ENCODE data around the gene ATAD2B.
"Not testable (repeated sequence)": the region's sequence is repeated elsewhere in the genome, so short reads cannot be mapped to it uniquely, and the experiment has no call there.

The ATAD2B gene

DNA sequence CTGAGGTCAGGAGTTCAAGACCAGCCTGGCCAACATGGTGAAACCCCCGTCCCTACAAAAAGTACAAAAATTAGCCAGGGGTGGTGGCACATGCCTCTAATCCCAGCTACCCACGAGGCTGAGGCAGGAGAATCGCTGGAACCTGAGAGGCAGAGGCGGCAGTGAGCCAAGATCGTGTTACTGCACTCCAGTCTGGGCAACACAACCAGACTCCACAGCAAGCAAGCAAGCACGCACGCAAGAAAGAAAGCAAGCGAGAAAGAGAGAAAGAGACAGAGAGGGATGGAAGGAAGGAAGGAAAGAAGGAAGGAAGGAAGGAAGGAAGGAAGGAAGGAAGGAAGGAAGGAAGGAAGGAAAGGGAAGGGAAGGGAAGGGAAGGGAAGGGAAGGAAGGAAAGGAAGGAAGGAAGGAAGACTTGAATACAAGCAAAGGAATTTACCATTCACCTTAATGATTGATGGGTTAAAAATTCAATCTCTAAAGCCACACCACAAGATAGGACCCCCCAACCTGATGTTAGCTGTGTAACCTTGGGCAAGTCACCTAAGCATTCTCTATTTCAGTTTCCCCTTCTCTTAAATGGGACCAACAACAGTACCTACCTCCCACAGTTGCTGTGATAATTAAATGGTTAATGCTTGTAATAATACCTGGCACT lies 181.7 kb downstream of the ATAD2B start:
- no peaks in the 10 kb centered on the region for H3K4me1 Mint-ChIP-seq (ENCODE audit: low read depth)
- peaks cover 4% of the 10 kb centered on the region for H3K36me3 Mint-ChIP-seq (ENCODE audit: low read depth)
- H3K27ac Mint-ChIP-seq = no peak overlapping the region

DNA sequence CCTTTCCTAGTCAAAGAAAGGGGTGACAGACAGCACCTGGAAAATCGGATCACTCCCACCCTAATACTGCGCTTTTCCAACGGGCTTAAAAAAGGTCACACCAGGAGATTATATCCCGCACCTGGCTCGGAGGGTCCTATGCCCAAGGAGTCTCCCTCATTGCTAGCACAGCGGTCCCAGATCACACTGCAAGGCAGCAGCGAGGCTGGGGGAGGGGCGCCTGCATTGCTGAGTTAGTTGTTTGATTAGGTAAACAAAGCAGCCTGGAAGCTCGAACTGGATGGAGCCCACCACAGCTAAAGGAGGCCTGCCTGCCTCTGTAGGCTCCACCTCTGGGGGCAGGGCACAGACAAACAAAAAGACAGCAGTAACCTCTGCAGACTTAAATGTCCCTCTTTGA lies 190.1 kb downstream of the ATAD2B start:
- not testable (repeated sequence) for H3K4me1 Mint-ChIP-seq (ENCODE audit: low read depth); H3K27ac Mint-ChIP-seq; H3K4me3 Mint-ChIP-seq; H3K9me3 Mint-ChIP-seq; H3K27me3 Mint-ChIP-seq (ENCODE audit: low read depth)
- peaks cover 18% of the 10 kb centered on the region for H3K36me3 Mint-ChIP-seq (ENCODE audit: low read depth)

More for the DNA sequence above, 181.7 kb downstream of the ATAD2B start:
- H3K27me3 Mint-ChIP-seq (ENCODE audit: low read depth) = no peaks in the 10 kb centered on the region
- H3K9me3 Mint-ChIP-seq = no peaks in the 10 kb centered on the region
- H3K4me3 Mint-ChIP-seq = no peak overlapping the region

DNA sequence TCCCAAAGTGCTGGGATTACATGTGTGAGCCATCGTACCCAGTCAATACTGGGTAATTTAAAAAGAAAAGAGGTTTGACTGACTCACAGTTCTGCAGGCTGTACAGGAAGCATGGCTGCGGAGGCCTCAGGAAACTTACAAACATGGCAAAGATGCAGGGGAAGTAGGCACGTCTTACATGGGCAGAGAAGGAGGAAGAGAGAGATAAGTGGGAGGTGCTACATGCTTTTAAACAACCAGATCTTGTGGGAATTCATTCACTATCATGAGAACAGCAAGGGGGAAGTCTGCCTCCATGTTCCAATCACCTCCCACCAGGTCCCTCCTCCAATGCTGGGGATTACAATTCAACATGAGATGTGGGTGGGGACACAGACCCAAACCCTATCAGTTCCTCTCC lies 192.5 kb downstream of the ATAD2B start:
- Mint-ChIP-seq H3K36me3 (ENCODE audit: low read depth) (peaks cover 19% of the 10 kb centered on the region), H3K27me3 (ENCODE audit: low read depth) (no peaks in the 10 kb centered on the region), H3K27ac (no peak overlapping the region), H3K9me3 (no peaks in the 10 kb centered on the region), H3K4me1 (ENCODE audit: low read depth) (no peaks in the 10 kb centered on the region), H3K4me3 (no peak overlapping the region)

DNA sequence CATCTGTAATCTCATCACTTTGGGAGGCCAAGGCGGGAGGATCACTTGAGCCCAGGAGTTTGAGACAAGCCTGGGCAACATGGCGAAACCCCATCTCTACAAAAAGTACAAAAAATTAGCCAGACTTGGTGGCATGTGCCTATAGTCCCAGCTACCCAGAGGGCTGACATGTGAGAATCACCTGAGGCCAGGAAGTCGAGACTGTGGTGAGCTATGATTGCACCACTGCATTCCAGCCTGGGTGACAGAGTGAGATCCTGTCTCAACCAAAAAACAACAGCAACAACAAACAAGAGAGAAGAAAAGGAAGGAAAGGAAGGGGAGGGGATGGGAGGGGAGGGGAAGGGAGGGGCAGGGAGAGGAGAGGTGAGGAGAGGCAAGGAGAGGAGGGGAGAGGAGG lies 203.9 kb downstream of the ATAD2B start:
- Mint-ChIP-seq H3K9me3 (peaks cover 21% of the 10 kb centered on the region), H3K36me3 (ENCODE audit: low read depth) (peaks cover 33% of the 10 kb centered on the region)
- H3K27me3 Mint-ChIP-seq (ENCODE audit: low read depth); H3K27ac Mint-ChIP-seq; H3K4me3 Mint-ChIP-seq; H3K4me1 Mint-ChIP-seq (ENCODE audit: low read depth): not testable (repeated sequence)

DNA sequence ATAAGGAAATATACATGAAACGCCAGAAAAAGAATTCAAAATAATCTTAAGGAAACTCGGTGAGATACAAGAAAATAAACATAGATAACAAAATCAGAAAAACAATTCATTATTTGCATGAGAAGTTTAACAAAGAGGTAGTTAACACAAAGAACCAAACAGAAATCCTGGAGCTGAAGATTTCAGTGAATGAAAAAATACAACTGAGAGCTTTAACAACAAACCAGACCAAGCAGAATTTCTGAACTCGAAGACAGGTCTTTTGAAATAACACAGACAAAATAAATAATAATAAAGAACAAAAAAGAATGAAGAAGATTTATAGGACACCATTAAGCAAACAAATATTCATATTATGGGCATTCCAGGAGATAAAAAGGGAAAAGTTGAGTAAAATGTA lies 204.7 kb downstream of the ATAD2B start:
- H3K27me3 Mint-ChIP-seq (ENCODE audit: low read depth) = no peaks in the 10 kb centered on the region
- peaks cover 21% of the 10 kb centered on the region for H3K9me3 Mint-ChIP-seq
- H3K27ac Mint-ChIP-seq = no peak overlapping the region

DNA sequence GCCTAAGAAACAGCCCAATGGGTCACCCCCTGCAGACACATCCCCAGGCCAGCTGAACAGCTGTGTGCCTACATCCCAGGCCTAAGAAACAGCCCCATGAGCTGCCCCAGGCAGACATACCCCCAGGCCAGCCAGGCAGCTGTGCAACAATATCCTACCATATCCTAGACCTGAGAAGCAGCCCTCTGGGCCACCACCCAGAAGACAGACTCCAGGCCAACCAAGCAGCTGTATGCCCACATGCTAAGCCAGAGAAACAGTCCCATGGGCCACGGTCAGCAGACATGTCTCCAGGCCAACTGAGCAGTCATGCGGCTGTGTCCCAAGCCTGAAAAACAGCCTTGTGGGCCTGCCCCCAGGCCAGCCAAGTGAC lies 205.5 kb downstream of the ATAD2B start:
- Mint-ChIP-seq H3K4me3 (no peak overlapping the region), H3K36me3 (ENCODE audit: low read depth) (peaks cover 32% of the 10 kb centered on the region), H3K4me1 (ENCODE audit: low read depth) (no peaks in the 10 kb centered on the region), H3K27ac (no peak overlapping the region), H3K9me3 (peaks cover 21% of the 10 kb centered on the region), H3K27me3 (ENCODE audit: low read depth) (no peaks in the 10 kb centered on the region)

More for the DNA sequence above, 204.7 kb downstream of the ATAD2B start:
- H3K36me3 Mint-ChIP-seq (ENCODE audit: low read depth) = peaks cover 33% of the 10 kb centered on the region
- no peaks in the 10 kb centered on the region for H3K4me1 Mint-ChIP-seq (ENCODE audit: low read depth)
- H3K4me3 Mint-ChIP-seq = no peak overlapping the region

DNA sequence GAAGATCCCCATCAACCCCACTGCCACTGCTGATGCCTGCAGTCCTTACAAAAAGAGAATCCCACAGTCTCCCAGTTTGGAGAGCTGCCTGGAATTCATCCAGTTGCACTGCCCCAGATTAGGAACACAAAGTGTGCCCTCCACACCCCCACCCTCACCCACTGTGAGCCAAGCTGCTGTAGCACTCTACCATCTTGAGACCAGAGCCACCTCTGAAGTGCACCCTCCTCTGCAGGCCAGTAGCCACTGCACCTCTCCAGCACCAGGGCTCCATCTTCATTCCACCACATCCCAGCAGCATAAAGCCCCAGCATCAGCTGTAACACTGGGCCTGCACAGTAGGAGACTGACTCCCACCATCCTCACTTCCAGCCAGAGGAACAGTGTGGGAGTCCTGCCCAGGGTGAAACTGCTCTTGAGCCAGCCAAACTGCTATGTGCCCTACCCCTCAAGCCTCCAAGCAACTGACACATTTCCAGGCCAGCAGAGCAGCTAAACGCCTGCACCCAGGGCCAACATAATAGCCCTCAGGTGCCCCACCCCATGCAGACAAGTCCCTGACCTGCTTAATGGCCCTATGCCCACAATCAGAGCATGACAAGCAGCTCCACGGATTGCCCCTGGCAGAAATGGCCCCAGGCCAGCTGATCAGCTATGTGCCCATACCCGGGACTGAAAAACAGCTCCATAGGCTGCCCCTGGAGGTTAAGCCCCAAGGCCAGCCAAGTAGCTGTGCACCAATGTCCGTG lies 206.0 kb downstream of the ATAD2B start:
- Mint-ChIP-seq H3K4me3 (no peak overlapping the region), H3K9me3 (peaks cover 21% of the 10 kb centered on the region), H3K27me3 (ENCODE audit: low read depth) (no peaks in the 10 kb centered on the region), H3K27ac (no peak overlapping the region), H3K36me3 (ENCODE audit: low read depth) (peaks cover 30% of the 10 kb centered on the region), H3K4me1 (ENCODE audit: low read depth) (no peaks in the 10 kb centered on the region)

DNA sequence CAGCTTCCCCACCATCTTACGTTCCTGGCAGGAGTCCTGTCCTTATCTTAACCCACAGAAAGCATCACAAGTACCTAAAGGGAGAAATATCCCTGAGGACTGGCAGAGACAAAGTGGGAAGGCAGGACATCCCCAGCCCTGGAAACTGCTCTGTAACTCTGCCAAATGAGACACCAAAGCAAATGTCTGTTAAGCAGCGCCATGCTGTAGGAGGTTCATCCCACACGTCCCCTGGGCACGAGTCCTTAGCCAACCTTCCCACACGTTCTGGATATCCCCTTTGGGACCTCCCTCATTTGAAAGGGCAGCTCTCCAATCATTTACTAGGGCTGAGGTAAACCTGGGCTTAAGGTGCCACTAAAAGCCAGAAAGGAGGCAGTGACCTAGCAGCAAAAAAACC lies 207.2 kb downstream of the ATAD2B start:
- H3K9me3 Mint-ChIP-seq = peaks cover 21% of the 10 kb centered on the region
- peaks cover 21% of the 10 kb centered on the region for H3K36me3 Mint-ChIP-seq (ENCODE audit: low read depth)
- H3K27me3 Mint-ChIP-seq (ENCODE audit: low read depth) = no peaks in the 10 kb centered on the region
- H3K27ac Mint-ChIP-seq = no peak overlapping the region
- no peak overlapping the region for H3K4me3 Mint-ChIP-seq
- no peaks in the 10 kb centered on the region for H3K4me1 Mint-ChIP-seq (ENCODE audit: low read depth)

DNA sequence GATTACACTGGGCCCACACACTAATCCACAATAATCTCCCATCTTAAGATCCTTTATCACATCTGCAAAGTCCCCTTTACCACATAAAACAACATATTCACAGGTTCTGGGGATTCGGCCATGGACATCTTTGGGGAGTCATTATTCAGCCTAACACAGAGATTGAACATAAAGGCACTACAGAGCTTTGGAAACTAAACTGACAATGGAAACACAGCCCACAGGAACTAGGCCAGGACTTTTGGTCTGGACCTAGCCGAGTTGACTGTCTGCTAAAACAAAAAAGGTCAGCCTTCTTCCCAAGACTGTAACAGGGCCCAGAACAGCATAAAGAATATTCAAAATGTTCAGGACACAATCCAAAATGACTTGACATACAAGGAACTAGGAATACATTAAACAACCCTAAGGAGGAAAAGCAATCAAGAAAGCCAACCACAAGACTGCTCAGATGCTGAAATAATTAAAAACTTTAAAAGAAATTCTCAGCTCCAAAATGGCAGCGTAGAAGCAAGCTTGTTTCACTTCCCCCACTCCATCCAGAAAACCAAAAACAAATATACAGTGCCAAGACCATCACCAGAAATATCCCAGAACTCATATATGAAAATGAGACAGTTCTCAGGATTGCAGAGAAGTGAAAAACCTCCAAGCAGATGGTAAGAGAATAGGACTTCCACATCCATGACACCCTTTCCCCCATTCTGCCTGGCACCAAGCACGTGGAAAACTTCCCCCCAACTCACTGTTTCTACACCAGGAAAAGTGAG lies 207.8 kb downstream of the ATAD2B start:
- H3K4me1 Mint-ChIP-seq (ENCODE audit: low read depth) = no peaks in the 10 kb centered on the region
- H3K27me3 Mint-ChIP-seq (ENCODE audit: low read depth) = no peaks in the 10 kb centered on the region
- H3K9me3 Mint-ChIP-seq = peaks cover 21% of the 10 kb centered on the region
- H3K27ac Mint-ChIP-seq = no peak overlapping the region
- peaks cover 19% of the 10 kb centered on the region for H3K36me3 Mint-ChIP-seq (ENCODE audit: low read depth)
- H3K4me3 Mint-ChIP-seq = no peak overlapping the region

DNA sequence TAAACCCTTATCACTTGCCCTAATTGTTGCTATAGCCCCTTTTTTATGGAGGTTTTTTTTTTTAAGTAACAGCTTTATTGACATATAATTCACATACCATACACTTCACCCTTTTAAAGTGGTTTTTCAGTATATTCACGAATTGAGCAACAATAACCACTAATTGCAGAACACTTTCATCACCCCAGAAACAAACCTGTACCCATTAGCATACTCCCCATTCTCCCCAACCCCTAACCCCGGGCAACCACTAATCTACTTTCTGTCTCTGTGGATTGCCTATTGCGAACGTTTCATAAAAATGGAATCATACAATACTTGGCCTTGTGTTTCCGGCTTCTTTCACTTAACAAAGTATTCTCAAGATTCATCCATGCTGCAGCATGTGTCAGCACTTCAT lies 213.6 kb downstream of the ATAD2B start:
- no peak overlapping the region for H3K4me3 Mint-ChIP-seq
- H3K36me3 Mint-ChIP-seq (ENCODE audit: low read depth) = no peaks in the 10 kb centered on the region
- H3K27ac Mint-ChIP-seq = no peak overlapping the region
- H3K4me1 Mint-ChIP-seq (ENCODE audit: low read depth) = no peaks in the 10 kb centered on the region
- H3K9me3 Mint-ChIP-seq = no peaks in the 10 kb centered on the region
- H3K27me3 Mint-ChIP-seq (ENCODE audit: low read depth) = no peaks in the 10 kb centered on the region

DNA sequence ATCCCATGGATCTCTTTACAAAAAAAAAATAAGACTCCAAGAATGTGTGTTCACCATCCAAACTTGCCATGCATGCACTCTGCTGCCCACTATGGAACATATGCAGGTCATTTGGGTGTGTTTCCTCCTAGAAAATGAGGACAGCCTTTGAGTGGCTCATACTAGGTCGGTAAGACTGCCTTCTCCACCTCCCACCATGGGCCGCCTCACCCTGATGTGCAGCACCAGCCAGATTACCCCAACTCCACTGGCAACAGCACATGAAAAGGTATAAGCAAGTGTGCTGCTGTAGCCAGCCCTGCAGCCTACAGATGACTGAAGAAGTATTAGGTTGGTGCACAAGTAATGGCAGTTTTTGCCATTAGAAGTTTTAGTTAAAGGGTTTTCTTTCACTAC lies 214.2 kb downstream of the ATAD2B start:
- Mint-ChIP-seq H3K36me3 (ENCODE audit: low read depth) (no peaks in the 10 kb centered on the region), H3K27ac (no peak overlapping the region), H3K4me3 (no peak overlapping the region), H3K9me3 (no peaks in the 10 kb centered on the region), H3K4me1 (ENCODE audit: low read depth) (no peaks in the 10 kb centered on the region), H3K27me3 (ENCODE audit: low read depth) (no peaks in the 10 kb centered on the region)

DNA sequence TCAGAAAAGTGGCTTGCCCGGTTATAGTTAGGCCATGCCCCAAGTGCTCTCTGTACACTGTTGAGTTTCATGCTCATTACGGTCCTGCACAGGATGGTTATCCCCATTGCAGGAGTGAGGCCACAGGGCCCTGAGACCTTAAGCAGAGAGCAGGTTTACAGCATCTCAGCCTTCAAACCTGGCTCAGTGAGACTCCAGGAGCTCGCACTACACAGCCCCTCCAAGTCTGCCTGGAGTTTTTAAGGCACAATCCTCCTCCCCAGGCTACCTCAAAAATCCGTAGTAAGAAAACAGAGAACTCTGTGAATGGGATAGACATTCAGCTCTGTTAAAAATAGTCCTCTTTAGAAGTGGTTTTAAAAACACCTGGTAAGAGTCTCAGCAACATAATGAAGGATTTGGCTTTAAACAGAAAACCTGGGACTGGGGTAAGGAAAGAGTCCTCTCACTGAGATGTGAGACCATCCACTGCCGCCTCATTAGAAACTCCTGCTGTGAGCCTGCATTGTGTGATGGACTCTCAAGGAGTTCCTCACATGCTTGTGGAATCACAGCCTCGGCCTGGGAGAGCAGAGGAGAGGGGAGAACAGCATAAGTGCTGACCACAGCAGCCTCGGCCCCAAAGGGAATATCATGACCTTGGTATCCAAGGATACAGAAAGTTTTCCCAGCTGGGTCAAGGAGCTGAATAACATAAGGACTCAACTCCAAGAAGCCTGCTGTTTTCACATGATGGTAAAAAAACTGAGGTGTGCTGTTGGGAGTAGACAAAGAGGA lies 214.8 kb downstream of the ATAD2B start:
- H3K27me3 Mint-ChIP-seq (ENCODE audit: low read depth) = no peaks in the 10 kb centered on the region

DNA sequence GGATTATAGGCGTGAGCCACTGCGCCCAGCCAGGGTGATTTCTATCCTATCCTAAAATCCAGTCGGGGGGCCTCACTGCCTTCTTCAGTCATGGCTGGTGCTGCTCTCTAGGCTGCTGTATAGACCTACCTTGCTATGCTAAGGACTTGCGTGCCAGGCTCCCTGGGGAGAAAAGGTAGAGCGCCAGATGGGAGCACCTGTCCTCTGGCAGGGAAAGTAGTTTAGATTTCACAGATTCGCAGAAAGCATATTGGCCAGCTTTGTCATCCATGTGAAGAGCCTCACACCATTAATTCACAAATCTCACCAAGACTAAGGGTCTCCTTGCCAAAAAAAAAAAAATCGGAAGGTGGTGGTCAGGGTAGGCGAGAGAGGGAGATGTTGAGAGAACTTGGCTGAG lies 217.6 kb downstream of the ATAD2B start:
- Mint-ChIP-seq H3K36me3 (ENCODE audit: low read depth) (no peaks in the 10 kb centered on the region), H3K4me3 (no peak overlapping the region), H3K9me3 (no peaks in the 10 kb centered on the region), H3K27me3 (ENCODE audit: low read depth) (no peaks in the 10 kb centered on the region), H3K4me1 (ENCODE audit: low read depth) (no peaks in the 10 kb centered on the region), H3K27ac (no peak overlapping the region)

More for the DNA sequence above, 214.8 kb downstream of the ATAD2B start:
- Mint-ChIP-seq H3K36me3 (ENCODE audit: low read depth) (no peaks in the 10 kb centered on the region), H3K27ac (no peak overlapping the region), H3K4me1 (ENCODE audit: low read depth) (no peaks in the 10 kb centered on the region), H3K9me3 (no peaks in the 10 kb centered on the region), H3K4me3 (no peak overlapping the region)

DNA sequence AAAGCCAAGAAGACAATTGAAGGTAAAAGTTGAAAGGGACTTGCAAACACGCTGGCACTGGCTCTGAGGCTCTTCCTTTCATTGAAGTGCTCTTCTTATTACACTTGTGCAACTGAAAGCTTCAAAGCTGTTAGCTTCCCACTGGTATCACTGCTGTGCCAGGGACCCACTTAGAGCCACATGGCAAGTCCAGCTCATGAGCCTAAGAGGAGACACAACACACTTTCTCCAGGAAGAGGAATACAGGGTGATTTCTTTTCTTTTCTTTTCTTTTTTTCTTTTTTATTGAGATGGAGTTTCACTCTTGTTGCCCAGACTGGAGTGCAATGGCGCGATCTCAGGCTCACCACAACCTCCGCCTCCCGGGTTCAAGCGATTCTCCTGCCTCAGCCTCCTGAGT lies 218.2 kb downstream of the ATAD2B start:
- Mint-ChIP-seq H3K27ac (no peak overlapping the region), H3K4me3 (no peak overlapping the region)

More for the DNA sequence above, 218.2 kb downstream of the ATAD2B start:
- no peaks in the 10 kb centered on the region for H3K36me3 Mint-ChIP-seq (ENCODE audit: low read depth)
- no peaks in the 10 kb centered on the region for H3K27me3 Mint-ChIP-seq (ENCODE audit: low read depth)
- no peaks in the 10 kb centered on the region for H3K9me3 Mint-ChIP-seq
- H3K4me1 Mint-ChIP-seq (ENCODE audit: low read depth) = no peaks in the 10 kb centered on the region

Measured in T-helper 1 cell treated with Interleukin-12 subunit alpha and Interleukin-12 subunit beta and Interleukin-4 antibody, amounts not matched to agents 30 μg/mL and 1 μg/mL, for 36 hours (primary cell).